Measurements from ENCODE around the gene ITGB2. TPM values are rescaled to one million over a fixed set of nuclear protein-coding genes. Genes with fewer than 3 reads are reported as not detected.

Gene ITGB2
- total RNA-seq, 4 donors from 2014 or later = 20.2 to 46.8 (median 21.0) TPM

- Histone ChIP-seq H3K4me1 (no peaks in the 10 kb centered on the region), H3K27ac (no peak overlapping the region), H3K9me3 (no peaks in the 10 kb centered on the region), H3K36me3 (no peaks in the 10 kb centered on the region), H3K4me3 (no peak overlapping the region), H3K27me3 (no peaks in the 10 kb centered on the region)
- TF ChIP-seq CTCF (IDR thresholded peaks at IDR 0.05) (no peak), POLR2A (IDR thresholded peaks at IDR 0.05) (no peak)
- intact Hi-C loops (cut with DNase I; ENCODE audit: low total_unique reads) = no loop called here
- DNase-seq = no peak
Measured at GRCh38 chr21:44919913-44920693, 596 bp downstream of the ITGB2 start.

GRCh38 chr21:44919111-44919912 lies 1.4 kb downstream of the ITGB2 start:
- DNase-seq = no peak

GRCh38 chr21:44918581-44919033 lies 2.1 kb downstream of the ITGB2 start:
- H3K4me1 ChIP-seq = no peaks in the 10 kb centered on the region
- H3K36me3 ChIP-seq = no peaks in the 10 kb centered on the region
- H3K27ac ChIP-seq = no peak overlapping the region
- TF ChIP-seq CTCF (IDR thresholded peaks at IDR 0.05) (no peak), POLR2A (IDR thresholded peaks at IDR 0.05) (no peak)
- no peak overlapping the region for H3K4me3 ChIP-seq
- no peak for DNase-seq
- H3K9me3 ChIP-seq = no peaks in the 10 kb centered on the region
- intact Hi-C loops (cut with DNase I; ENCODE audit: low total_unique reads) = no loop called here
- H3K27me3 ChIP-seq = no peaks in the 10 kb centered on the region

More at GRCh38 chr21:44919111-44919912, 1.4 kb downstream of the ITGB2 start:
- no peaks in the 10 kb centered on the region for H3K36me3 ChIP-seq
- H3K4me1 ChIP-seq = no peaks in the 10 kb centered on the region
- no peak overlapping the region for H3K4me3 ChIP-seq
- H3K9me3 ChIP-seq = no peaks in the 10 kb centered on the region
- H3K27ac ChIP-seq = no peak overlapping the region
- H3K27me3 ChIP-seq = no peaks in the 10 kb centered on the region
- TF ChIP-seq POLR2A (IDR thresholded peaks at IDR 0.05) = no peak
- no peak for TF ChIP-seq CTCF (IDR thresholded peaks at IDR 0.05)
- intact Hi-C loops (cut with DNase I; ENCODE audit: low total_unique reads) = no loop called here

- intact Hi-C loops (cut with DNase I; ENCODE audit: low total_unique reads) = no loop called here
- no peak overlapping the region for H3K4me3 ChIP-seq
- H3K27me3 ChIP-seq = no peaks in the 10 kb centered on the region
- no peaks in the 10 kb centered on the region for H3K9me3 ChIP-seq
- no peak overlapping the region for H3K27ac ChIP-seq
- TF ChIP-seq POLR2A (IDR thresholded peaks at IDR 0.05) = no peak
- TF ChIP-seq CTCF (IDR thresholded peaks at IDR 0.05) = no peak
- no peak for DNase-seq
- no peaks in the 10 kb centered on the region for H3K36me3 ChIP-seq
- H3K4me1 ChIP-seq = no peaks in the 10 kb centered on the region
Measured at GRCh38 chr21:44918107-44918470, 2.6 kb downstream of the ITGB2 start.
